ENCODE data around the gene PRDM16. TPM values are rescaled to one million over a fixed set of nuclear protein-coding genes. Genes with fewer than 3 reads are reported as not detected.

Gene PRDM16
- total RNA-seq, 1 donor = 6.5 TPM

- no peak overlapping the region for H3K27ac ChIP-seq (ENCODE audit: low read depth, low read length)
- no peak for TF ChIP-seq CTCF (IDR thresholded peaks at IDR 0.05; ENCODE audit: extremely low read depth, low read depth, low read length)
- H3K9me3 ChIP-seq (ENCODE audit: low read depth, low read length) = no peaks in the 10 kb centered on the region
- peaks cover 4% of the 10 kb centered on the region for H3K4me1 ChIP-seq (ENCODE audit: insufficient read depth, low read length)
- no peaks in the 10 kb centered on the region for H3K36me3 ChIP-seq (ENCODE audit: insufficient read depth, low read length)
- H3K79me2 ChIP-seq (ENCODE audit: insufficient read depth, low read length) = no peaks in the 10 kb centered on the region
- no peak overlapping the region for H3K4me3 ChIP-seq (ENCODE audit: insufficient read depth, low read length)
- no peaks in the 10 kb centered on the region for H4K20me1 ChIP-seq (ENCODE audit: insufficient read depth, low read length)
- no peak overlapping the region for H2AFZ ChIP-seq (ENCODE audit: low read length)
- H3K27me3 ChIP-seq (ENCODE audit: insufficient read depth, low read length) = no peaks in the 10 kb centered on the region
- H3K4me2 ChIP-seq (ENCODE audit: insufficient read depth, low read length) = no peak overlapping the region
- no peak for DNase-seq (ENCODE audit: insufficient read length, low spot score, missing footprints)
Observed at GRCh38 chr1:3138623-3139151, 69.7 kb downstream of the PRDM16 start.

GRCh38 chr1:3139451-3139852, 70.4 kb downstream of the PRDM16 start:
- H3K4me3 ChIP-seq (ENCODE audit: insufficient read depth, low read length) = no peak overlapping the region
- no peaks in the 10 kb centered on the region for H3K27me3 ChIP-seq (ENCODE audit: insufficient read depth, low read length)
- H3K27ac ChIP-seq (ENCODE audit: low read depth, low read length) = no peak overlapping the region
- H3K9me3 ChIP-seq (ENCODE audit: low read depth, low read length) = no peaks in the 10 kb centered on the region
- H3K4me1 ChIP-seq (ENCODE audit: insufficient read depth, low read length) = no peaks in the 10 kb centered on the region
- no peak overlapping the region for H3K4me2 ChIP-seq (ENCODE audit: insufficient read depth, low read length)
- no peaks in the 10 kb centered on the region for H4K20me1 ChIP-seq (ENCODE audit: insufficient read depth, low read length)
- DNase-seq (ENCODE audit: insufficient read length, low spot score, missing footprints) = no peak
- H3K79me2 ChIP-seq (ENCODE audit: insufficient read depth, low read length) = no peaks in the 10 kb centered on the region
- no peak for TF ChIP-seq CTCF (IDR thresholded peaks at IDR 0.05; ENCODE audit: extremely low read depth, low read depth, low read length)
- H2AFZ ChIP-seq (ENCODE audit: low read length) = no peak overlapping the region
- H3K36me3 ChIP-seq (ENCODE audit: insufficient read depth, low read length) = no peaks in the 10 kb centered on the region

GRCh38 chr1:3139871-3140361, 70.9 kb downstream of the PRDM16 start:
- no peak overlapping the region for H2AFZ ChIP-seq (ENCODE audit: low read length)
- no peaks in the 10 kb centered on the region for H3K79me2 ChIP-seq (ENCODE audit: insufficient read depth, low read length)
- H3K4me1 ChIP-seq (ENCODE audit: insufficient read depth, low read length) = no peaks in the 10 kb centered on the region
- no peak for DNase-seq (ENCODE audit: insufficient read length, low spot score, missing footprints)
- no peaks in the 10 kb centered on the region for H3K27me3 ChIP-seq (ENCODE audit: insufficient read depth, low read length)
- no peaks in the 10 kb centered on the region for H3K9me3 ChIP-seq (ENCODE audit: low read depth, low read length)
- no peak overlapping the region for H3K4me3 ChIP-seq (ENCODE audit: insufficient read depth, low read length)
- TF ChIP-seq CTCF (IDR thresholded peaks at IDR 0.05; ENCODE audit: extremely low read depth, low read depth, low read length) = no peak
- H4K20me1 ChIP-seq (ENCODE audit: insufficient read depth, low read length) = no peaks in the 10 kb centered on the region
- H3K36me3 ChIP-seq (ENCODE audit: insufficient read depth, low read length) = no peaks in the 10 kb centered on the region
- no peak overlapping the region for H3K27ac ChIP-seq (ENCODE audit: low read depth, low read length)
- H3K4me2 ChIP-seq (ENCODE audit: insufficient read depth, low read length) = peak overlapping the region; percentile 13

GRCh38 chr1:3140437-3140836, 71.4 kb downstream of the PRDM16 start:
- H4K20me1 ChIP-seq (ENCODE audit: insufficient read depth, low read length) = no peaks in the 10 kb centered on the region
- no peak overlapping the region for H2AFZ ChIP-seq (ENCODE audit: low read length)
- no peaks in the 10 kb centered on the region for H3K36me3 ChIP-seq (ENCODE audit: insufficient read depth, low read length)
- H3K4me3 ChIP-seq (ENCODE audit: insufficient read depth, low read length) = no peak overlapping the region
- no peaks in the 10 kb centered on the region for H3K4me1 ChIP-seq (ENCODE audit: insufficient read depth, low read length)
- no peak for TF ChIP-seq CTCF (IDR thresholded peaks at IDR 0.05; ENCODE audit: extremely low read depth, low read depth, low read length)
- no peak overlapping the region for H3K27ac ChIP-seq (ENCODE audit: low read depth, low read length)
- H3K79me2 ChIP-seq (ENCODE audit: insufficient read depth, low read length) = no peaks in the 10 kb centered on the region
- H3K9me3 ChIP-seq (ENCODE audit: low read depth, low read length) = no peaks in the 10 kb centered on the region
- no peak overlapping the region for H3K4me2 ChIP-seq (ENCODE audit: insufficient read depth, low read length)
- no peaks in the 10 kb centered on the region for H3K27me3 ChIP-seq (ENCODE audit: insufficient read depth, low read length)
- no peak for DNase-seq (ENCODE audit: insufficient read length, low spot score, missing footprints)

All from osteoblast (primary cell).